IMR-90 (cell line): Measurements from ENCODE around the gene SEMA6A. TPM values are rescaled to one million over a fixed set of nuclear protein-coding genes. Genes with fewer than 3 reads are reported as not detected.

Experiments
- ATAC-seq: fragments of 200-7000 bp; cut with Tn5 transposase; 2 replicates; pipeline ENCODE4 v1.9.1; 2020; ENCODE audit warnings: low read depth, mild to moderate bottlenecking, moderate library complexity
- BruUV-seq: library from RNA; stranded (reverse); fragments of 400-500 nt; replicated peaks from 2 replicates; lab custom pipeline; 2021; lab: Mats Ljungman, UMichigan
- CTCF ChIA-PET: fragments of 300-600 bp; formaldehyde crosslinking; extraction: SDS; loops from one replicate; lab custom pipeline; 2021; ENCODE audit warnings: antibody characterized with exemption; lab: Yijun Ruan, JAX
- POLR2A ChIA-PET: fragments of 300-600 bp; sonication (Branson Sonifier 250); formaldehyde crosslinking; loops from one replicate; lab custom pipeline; 2022; ENCODE audit warnings: antibody characterized with exemption; ENCODE audit not compliant: unreplicated experiment; lab: Charles Lee
- DNase-seq: peaks from one replicate; pipeline ENCODE4 v3.0.0; 2013
- H2AFZ ChIP-seq: replicated peaks from 2 replicates; pipeline ENCODE3; 2013; ENCODE audit warnings: low read length, mild to moderate bottlenecking; ENCODE audit not compliant: poor library complexity
- H2AK5ac ChIP-seq: 2 replicates; pipeline ENCODE4 v1.6.1; 2013; ENCODE audit warnings: low read depth, low read length, inconsistent platforms
- H2AK9ac ChIP-seq: replicated peaks from 2 replicates; pipeline ENCODE3; 2013; ENCODE audit warnings: mild to moderate bottlenecking, low read depth, low read length, moderate library complexity; ENCODE audit not compliant: poor library complexity
- H2BK120ac ChIP-seq: 2 replicates; pipeline ENCODE4 v1.6.1; 2013; ENCODE audit warnings: low read depth, low read length, inconsistent platforms
- H2BK15ac ChIP-seq: 3 replicates; pipeline ENCODE4 v1.6.1; 2013; ENCODE audit warnings: low read depth, low read length, inconsistent platforms
- H2BK20ac ChIP-seq: 2 replicates; pipeline ENCODE4 v1.6.1; 2013; ENCODE audit warnings: low read depth, mild to moderate bottlenecking, inconsistent platforms, low read length, moderate library complexity
- H2BK5ac ChIP-seq: 2 replicates; pipeline ENCODE4 v1.6.1; 2013; ENCODE audit warnings: mild to moderate bottlenecking, low read depth, low read length, inconsistent platforms; ENCODE audit not compliant: poor library complexity, severe bottlenecking
- H3K14ac ChIP-seq: replicated peaks from 2 replicates; pipeline ENCODE4 v1.6.1; 2013; ENCODE audit warnings: low read depth, low read length, inconsistent platforms
- H3K18ac ChIP-seq: 2 replicates; pipeline ENCODE4 v1.6.1; 2013; ENCODE audit warnings: low read depth, low read length, control low read depth
- H3K23ac ChIP-seq: 2 replicates; pipeline ENCODE4 v1.6.1; 2013; ENCODE audit warnings: low read depth, low read length, inconsistent platforms
- H3K27ac ChIP-seq: 2 replicates; pipeline ENCODE4 v1.5.1; 2013; ENCODE audit warnings: mild to moderate bottlenecking, control low read depth, low read length; ENCODE audit not compliant: insufficient read depth
- H3K27me3 ChIP-seq: 2 replicates; pipeline ENCODE4 v1.6.1; 2013; ENCODE audit warnings: low read length; ENCODE audit not compliant: control insufficient read depth, insufficient read depth
- H3K36me3 ChIP-seq: 2 replicates; pipeline ENCODE4 v1.6.1; 2013; ENCODE audit warnings: low read length, mixed read lengths; ENCODE audit not compliant: control insufficient read depth, insufficient read depth
- H3K4ac ChIP-seq: 2 replicates; pipeline ENCODE4 v1.6.1; 2013; ENCODE audit warnings: low read depth, low read length, inconsistent platforms
- H3K4me1 ChIP-seq: 2 replicates; pipeline ENCODE4 v1.6.1; 2013; ENCODE audit warnings: low read length, mixed read lengths; ENCODE audit not compliant: control insufficient read depth, insufficient read depth
- H3K4me2 ChIP-seq: 2 replicates; pipeline ENCODE4 v1.6.1; 2013; ENCODE audit warnings: low read depth, mild to moderate bottlenecking, control low read depth, low read length, moderate library complexity
- H3K4me3 ChIP-seq: 2 replicates; pipeline ENCODE4 v1.5.1; 2013; ENCODE audit warnings: low read depth, mild to moderate bottlenecking, control low read depth, low read length, moderate library complexity; ENCODE audit not compliant: insufficient read depth
- H3K56ac ChIP-seq: 2 replicates; pipeline ENCODE4 v1.6.1; 2013; ENCODE audit warnings: low read length, inconsistent platforms; ENCODE audit not compliant: insufficient read depth; ENCODE audit errors: extremely low read depth
- H3K79me1 ChIP-seq, 2 experiments: 2 replicates each; pipeline ENCODE4 v1.6.1; 2013; ENCODE audit warnings: low read length in 2 of 2, inconsistent platforms in 1 of 2, low read depth in 1 of 2
- H3K9ac ChIP-seq: 2 replicates; pipeline ENCODE4 v1.6.1; 2013; ENCODE audit warnings: low read depth, low read length, control low read depth
- H3K9me1 ChIP-seq: 2 replicates; pipeline ENCODE4 v1.6.1; 2013; ENCODE audit warnings: low read length, inconsistent platforms; ENCODE audit not compliant: insufficient read depth
- H3K9me3 ChIP-seq: 2 replicates; pipeline ENCODE4 v1.6.1; 2013; ENCODE audit warnings: low read length; ENCODE audit not compliant: control insufficient read depth, insufficient read depth
- H4K20me1 ChIP-seq: 2 replicates; pipeline ENCODE4 v1.6.1; 2013; ENCODE audit warnings: low read length, inconsistent platforms; ENCODE audit not compliant: insufficient read depth
- H4K5ac ChIP-seq: 2 replicates; pipeline ENCODE4 v1.6.1; 2013; ENCODE audit warnings: mild to moderate bottlenecking, low read depth, low read length, control low read depth
- H4K8ac ChIP-seq, 2 experiments: 2 replicates each; pipeline ENCODE4 v1.6.1; 2013; ENCODE audit warnings: low read depth in 2 of 2, low read length in 2 of 2, control low read depth in 1 of 2, inconsistent platforms in 1 of 2
- H4K91ac ChIP-seq: 2 replicates; pipeline ENCODE4 v1.6.1; 2013; ENCODE audit warnings: low read depth, low read length, inconsistent platforms; ENCODE audit not compliant: insufficient read depth
- BHLHE40 ChIP-seq: fragments of 150-350 bp; IDR thresholded peaks from 2 replicates; pipeline ENCODE4 v1.6.1; 2016; ENCODE audit warnings: mild to moderate bottlenecking, low read depth, low read length
- CEBPB ChIP-seq: IDR thresholded peaks from 2 replicates; pipeline ENCODE4 v1.6.1; 2012; ENCODE audit warnings: low read depth, low read length, improper control_type of control experiment
- CHD1 ChIP-seq: IDR thresholded peaks from 2 replicates; pipeline ENCODE4 v1.6.1; 2012; ENCODE audit warnings: low read depth, low read length, improper control_type of control experiment
- ELK1 ChIP-seq: fragments of 150-350 bp; IDR thresholded peaks from 2 replicates; pipeline ENCODE4 v1.6.1; 2016; ENCODE audit warnings: low read depth, mild to moderate bottlenecking, low read length, moderate library complexity, borderline replicate concordance
- FOS ChIP-seq: fragments of 150-350 bp; IDR thresholded peaks from 2 replicates; pipeline ENCODE4 v1.6.1; 2016; ENCODE audit warnings: low read depth, low read length
- MAFK ChIP-seq: IDR thresholded peaks from 2 replicates; pipeline ENCODE4 v1.6.1; 2012; ENCODE audit warnings: low read depth, low read length, improper control_type of control experiment
- MAZ ChIP-seq: IDR thresholded peaks from 2 replicates; pipeline ENCODE4 v1.6.1; 2012; ENCODE audit warnings: low read depth, mild to moderate bottlenecking, low read length, improper control_type of control experiment, moderate library complexity, borderline replicate concordance
- MXI1 ChIP-seq: IDR thresholded peaks from 2 replicates; pipeline ENCODE4 v1.6.1; 2012; ENCODE audit warnings: low read depth, mild to moderate bottlenecking, low read length, moderate library complexity, borderline replicate concordance
- NFE2L2 ChIP-seq: fragments of 150-350 bp; IDR thresholded peaks from 2 replicates; pipeline ENCODE4 v1.6.1; 2016; ENCODE audit warnings: low read depth, mild to moderate bottlenecking, low read length
- POLR2A ChIP-seq: IDR thresholded peaks from 2 replicates; pipeline ENCODE4 v1.6.1; 2012; ENCODE audit warnings: mild to moderate bottlenecking, low read depth, low read length
- RAD21 ChIP-seq: IDR thresholded peaks from 2 replicates; pipeline ENCODE4 v1.6.1; 2012; ENCODE audit warnings: low read length, improper control_type of control experiment
- RCOR1 ChIP-seq: IDR thresholded peaks from 2 replicates; pipeline ENCODE4 v1.6.1; 2012; ENCODE audit warnings: mild to moderate bottlenecking, low read length, improper control_type of control experiment; ENCODE audit not compliant: insufficient replicate concordance
- RFX5 ChIP-seq: IDR thresholded peaks from 2 replicates; pipeline ENCODE4 v1.8.0; 2012; ENCODE audit warnings: low read depth, mild to moderate bottlenecking, low read length, moderate library complexity
- SMC3 ChIP-seq: fragments of 150-350 bp; IDR thresholded peaks from 2 replicates; pipeline ENCODE4 v1.6.1; 2016; ENCODE audit warnings: low read depth, mild to moderate bottlenecking, antibody characterized with exemption, low read length, moderate library complexity
- USF2 ChIP-seq: fragments of 150-350 bp; IDR thresholded peaks from 2 replicates; pipeline ENCODE4 v1.6.1; 2017; ENCODE audit warnings: mild to moderate bottlenecking, antibody characterized with exemption, low read length, low read depth
- WGBS, 2 experiments: methylation state at CpG; one replicate each; pipeline versions ENCODE4 v1.1.5 to v1.1.7; 2013; ENCODE audit warnings: missing lambda C conversion rate in 2 of 2; ENCODE audit not compliant: insufficient read length in 1 of 2; ENCODE audit errors: extremely low coverage in 2 of 2; 5-methylcytosine and 5-hydroxymethylcytosine counted together
- dilution Hi-C: fragments of 300-500 bp; cut with HindIII; formaldehyde crosslinking; loops from one replicate; pipeline ENCODE4 v1.14.3; 2018; ENCODE audit warnings: low sequenced_read_pairs; ENCODE audit not compliant: unreplicated experiment
- in situ Hi-C: fragments of 300-500 bp; cut with MboI; formaldehyde crosslinking; loops from 3 replicates; pipeline ENCODE4 v1.14.3; 2019; ENCODE audit warnings: low sequenced_read_pairs, inconsistent platforms, mixed read lengths
- intact Hi-C: fragments of 100-400 bp; cut with micrococcal nuclease; formaldehyde crosslinking; loops from 2 replicates; pipeline ENCODE4 v1.10.0; 2022
- polyA plus RNA-seq, 3 experiments: library from polyadenylated mRNA; depleted of rRNA; stranded (reverse); fragments of >200 nt; gene quantifications; 2 replicates each; pipeline ENCODE4 v1.2.3, GENCODE V29; 2012; ENCODE audit warnings: low replicate concordance in 1 of 3
- total RNA-seq: library from RNA; depleted of rRNA; stranded (reverse); fragments of >200 nt; gene quantifications from 2 replicates; pipeline ENCODE4 v1.2.3, GENCODE V29; 2012
- TF ChIP-seq, protein P1 (sequence below): conservative IDR thresholded peaks from 2 replicates; pipeline ENCODE4 v1.5.1; 2012; ENCODE audit warnings: mild to moderate bottlenecking, low read depth, low read length, improper control_type of control experiment

SEMA6A gene
- total and polyA plus RNA-seq, 2 of the 4 experiments (the other 2 are of a cell fraction): 0.27 to 0.36 TPM

DNA sequence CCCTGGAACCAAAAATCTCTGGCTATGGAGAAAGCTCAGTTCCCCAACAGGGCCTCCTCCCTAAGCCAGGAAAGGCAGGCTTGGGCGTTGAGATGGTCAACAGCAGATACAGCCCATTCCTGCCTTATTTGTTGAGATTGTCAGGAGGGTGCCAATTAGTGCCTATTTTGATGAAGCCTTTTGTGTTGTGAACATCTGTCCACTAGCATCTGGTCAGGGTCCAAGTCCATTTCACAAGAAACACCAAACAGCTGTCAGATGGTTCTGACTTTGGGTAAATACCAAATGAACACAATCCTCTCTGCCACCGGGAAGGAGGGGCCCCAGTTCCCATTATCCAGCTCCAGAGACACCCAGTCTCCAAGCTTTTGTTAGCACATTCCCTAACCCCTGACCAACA is 19.9 kb downstream of the SEMA6A start:
- in situ Hi-C loops: no loop called here

More for the DNA sequence above, 19.9 kb downstream of the SEMA6A start:
- H3K9me3 ChIP-seq: no peaks in the 10 kb centered on the region
- no peak overlapping the region for H2BK120ac ChIP-seq
- no CpG with 5 or more reads among the region's 2 CpGs for WGBS, 2 experiments
- H3K36me3 ChIP-seq: no peaks in the 10 kb centered on the region
- H3K4me2 ChIP-seq: no peak overlapping the region
- H4K91ac ChIP-seq: no peak overlapping the region
- H3K18ac ChIP-seq: no peak overlapping the region
- H4K8ac ChIP-seq: no peak overlapping the region
- H3K9me1 ChIP-seq: no peaks in the 10 kb centered on the region
- ChIA-PET CTCF (no interaction called here), POLR2A (no interaction called here)
- intact Hi-C loops: no loop called here
- H3K9ac ChIP-seq: no peak overlapping the region
- H3K4me3 ChIP-seq: no peak overlapping the region
- H3K4ac ChIP-seq: no peak overlapping the region
- dilution Hi-C loops: no loop called here
- DNase-seq (no peak), ATAC-seq (no peak)
- no peak for TF ChIP-seq FOS
- TF ChIP-seq CHD1: no peak
- no peak for TF ChIP-seq RFX5
- TF ChIP-seq BHLHE40: no peak
- TF ChIP-seq MAFK: no peak
- no peak for TF ChIP-seq MXI1
- TF ChIP-seq POLR2A: no peak
- no peak for TF ChIP-seq RAD21
- TF ChIP-seq SMC3: no peak
- no peak for TF ChIP-seq USF2
- no peak for TF ChIP-seq CEBPB
- no peak for TF ChIP-seq NFE2L2
- TF ChIP-seq ELK1: no peak
- no peak for TF ChIP-seq MAZ
- TF ChIP-seq, protein P1, sequence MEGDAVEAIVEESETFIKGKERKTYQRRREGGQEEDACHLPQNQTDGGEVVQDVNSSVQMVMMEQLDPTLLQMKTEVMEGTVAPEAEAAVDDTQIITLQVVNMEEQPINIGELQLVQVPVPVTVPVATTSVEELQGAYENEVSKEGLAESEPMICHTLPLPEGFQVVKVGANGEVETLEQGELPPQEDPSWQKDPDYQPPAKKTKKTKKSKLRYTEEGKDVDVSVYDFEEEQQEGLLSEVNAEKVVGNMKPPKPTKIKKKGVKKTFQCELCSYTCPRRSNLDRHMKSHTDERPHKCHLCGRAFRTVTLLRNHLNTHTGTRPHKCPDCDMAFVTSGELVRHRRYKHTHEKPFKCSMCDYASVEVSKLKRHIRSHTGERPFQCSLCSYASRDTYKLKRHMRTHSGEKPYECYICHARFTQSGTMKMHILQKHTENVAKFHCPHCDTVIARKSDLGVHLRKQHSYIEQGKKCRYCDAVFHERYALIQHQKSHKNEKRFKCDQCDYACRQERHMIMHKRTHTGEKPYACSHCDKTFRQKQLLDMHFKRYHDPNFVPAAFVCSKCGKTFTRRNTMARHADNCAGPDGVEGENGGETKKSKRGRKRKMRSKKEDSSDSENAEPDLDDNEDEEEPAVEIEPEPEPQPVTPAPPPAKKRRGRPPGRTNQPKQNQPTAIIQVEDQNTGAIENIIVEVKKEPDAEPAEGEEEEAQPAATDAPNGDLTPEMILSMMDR: no peak
- no peak for TF ChIP-seq RCOR1
- no peak overlapping the region for H3K14ac ChIP-seq
- H2BK5ac ChIP-seq: no peak overlapping the region
- no peak overlapping the region for H3K56ac ChIP-seq
- H3K27ac ChIP-seq: no peak overlapping the region
- no peak overlapping the region for H2BK20ac ChIP-seq
- H4K5ac ChIP-seq: no peak overlapping the region
- H2AFZ ChIP-seq: no peak overlapping the region
- H2AK9ac ChIP-seq: no peak overlapping the region
- no peaks in the 10 kb centered on the region for H4K20me1 ChIP-seq
- no peaks in the 10 kb centered on the region for H3K79me1 ChIP-seq
- no peaks in the 10 kb centered on the region for H3K27me3 ChIP-seq
- H2BK15ac ChIP-seq: no peak overlapping the region
- no peaks in the 10 kb centered on the region for H3K4me1 ChIP-seq
- H3K23ac ChIP-seq: no peak overlapping the region
- BruUV-seq: no TSS peak
- H2AK5ac ChIP-seq: no peak overlapping the region
